Muscle layer of colon (tissue), 2 donors: ENCODE measurements around the gene STK17A.

Experiments
- H3K27ac ChIP-seq: one replicate; pipeline ENCODE4 v1.7.0; 2013; ENCODE audit warnings: low read depth, mild to moderate bottlenecking, low read length, moderate library complexity
- H3K27me3 ChIP-seq, 2 donors: one replicate each; pipeline ENCODE4 v1.7.0; 2013; ENCODE audit warnings: low read length in 2 of 2, mild to moderate bottlenecking in 2 of 2; ENCODE audit not compliant: insufficient read depth in 2 of 2, control insufficient read depth in 1 of 2
- H3K36me3 ChIP-seq: one replicate; pipeline ENCODE4 v1.7.0; 2013; ENCODE audit warnings: mild to moderate bottlenecking, low read length; ENCODE audit not compliant: insufficient read depth
- H3K4me1 ChIP-seq: one replicate; pipeline ENCODE4 v1.7.0; 2013; ENCODE audit warnings: mild to moderate bottlenecking, low read length; ENCODE audit not compliant: insufficient read depth
- H3K4me3 ChIP-seq, 2 donors: one replicate each; pipeline ENCODE4 v1.7.0; 2013; ENCODE audit warnings: low read length in 2 of 2, low read depth in 1 of 2, mild to moderate bottlenecking in 1 of 2, moderate library complexity in 1 of 2
- H3K9ac ChIP-seq: one replicate; pipeline ENCODE4 v1.7.0; 2013; ENCODE audit warnings: low read length
- H3K9me3 ChIP-seq: one replicate; pipeline ENCODE4 v1.7.0; 2013; ENCODE audit warnings: mild to moderate bottlenecking, low read length
- donor health status: abdominal sarcoma.
- donor health status: Adenocarcinoma of cecum.

Gene STK17A

DNA sequence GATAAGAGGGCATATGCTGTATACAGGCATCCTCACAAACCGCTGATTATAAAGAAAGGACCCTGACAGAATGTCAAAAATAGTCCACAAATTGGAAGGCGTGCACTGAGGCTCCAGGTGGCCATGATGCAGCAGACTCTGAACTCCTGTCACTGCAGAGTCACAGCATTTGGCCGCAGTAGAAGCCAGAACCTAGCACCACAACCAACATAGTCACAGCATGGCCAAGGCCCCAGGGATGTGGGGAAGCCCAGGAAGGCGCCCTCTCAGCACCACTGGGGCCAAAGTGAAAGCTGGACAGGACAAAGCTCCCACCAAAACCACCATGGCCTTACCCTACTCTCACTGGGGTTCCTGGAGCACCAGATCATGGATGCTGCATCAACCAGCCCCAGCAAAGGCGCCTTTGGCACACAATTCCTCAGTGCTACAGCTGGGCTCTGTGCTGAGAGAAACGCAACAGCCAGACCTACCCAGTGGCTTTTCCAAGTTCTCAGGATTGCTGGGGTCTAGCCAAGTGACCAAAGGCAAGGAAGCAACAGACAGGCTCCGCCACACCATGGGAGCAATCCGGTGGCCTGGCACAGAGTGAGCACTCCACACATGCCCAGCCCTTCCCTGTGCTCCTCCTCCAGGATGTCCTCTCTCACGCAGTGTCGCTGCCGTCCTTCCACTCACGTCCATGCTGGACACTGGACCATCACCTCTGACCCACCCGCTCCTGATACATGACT, 60.2 kb downstream of the STK17A start:
- H3K9ac ChIP-seq, result no peak overlapping the region
- peaks cover 3% of the 10 kb centered on the region for H3K36me3 ChIP-seq
- H3K4me3 ChIP-seq, result no peak overlapping the region
- H3K27ac ChIP-seq, result no peak overlapping the region
- H3K4me1 ChIP-seq, result peaks cover 38% of the 10 kb centered on the region
- no peaks in the 10 kb centered on the region for H3K9me3 ChIP-seq
- no peaks in the 10 kb centered on the region for H3K27me3 ChIP-seq

- no peaks in the 10 kb centered on the region for H3K27me3 ChIP-seq
- H3K4me1 ChIP-seq, result peaks cover 46% of the 10 kb centered on the region
- H3K4me3 ChIP-seq, result no peak overlapping the region
- no peak overlapping the region for H3K27ac ChIP-seq
- H3K36me3 ChIP-seq, result peaks cover 3% of the 10 kb centered on the region
- H3K9ac ChIP-seq, result no peak overlapping the region
- no peaks in the 10 kb centered on the region for H3K9me3 ChIP-seq
These were observed 60.9 kb downstream of the STK17A start for GRCh38 chr7:43643846-43644245.

- no peak overlapping the region for H3K9ac ChIP-seq
These were observed 62.9 kb downstream of the STK17A start for GRCh38 chr7:43645699-43646226.

GRCh38 chr7:43646603-43647338, 63.9 kb downstream of the STK17A start:
- Histone ChIP-seq H3K4me1 (peaks cover 61% of the 10 kb centered on the region), H3K27me3 (no peaks in the 10 kb centered on the region), H3K4me3 (peak overlapping the region in 1 of 2 donors; percentile 17)

More at GRCh38 chr7:43645699-43646226, 62.9 kb downstream of the STK17A start:
- peaks cover 3% of the 10 kb centered on the region for H3K36me3 ChIP-seq
- peaks cover 51% of the 10 kb centered on the region for H3K4me1 ChIP-seq
- peak overlapping the region in 1 of 2 donors; percentile 17 for H3K4me3 ChIP-seq
- H3K27ac ChIP-seq, result peak overlapping the region; percentile 83
- H3K27me3 ChIP-seq, result no peaks in the 10 kb centered on the region
- no peaks in the 10 kb centered on the region for H3K9me3 ChIP-seq

DNA sequence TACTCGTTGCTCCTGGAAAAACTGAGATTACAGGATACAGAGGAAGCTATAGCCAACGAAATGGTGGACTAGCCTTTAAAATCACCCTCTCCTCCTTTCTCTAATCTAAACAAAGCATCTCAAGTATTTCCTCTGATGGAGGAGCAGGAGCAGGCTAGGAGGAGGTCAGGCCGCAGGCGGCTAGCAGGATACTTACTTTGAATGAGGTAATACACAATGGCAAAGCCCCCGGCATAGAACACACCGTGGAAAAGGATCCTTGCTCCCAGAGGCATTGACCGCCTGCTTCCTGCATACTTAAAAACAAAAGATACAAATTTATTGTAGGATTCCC, 64.4 kb downstream of the STK17A start:
- no peak overlapping the region for H3K9ac ChIP-seq
- H3K4me1 ChIP-seq, result peaks cover 66% of the 10 kb centered on the region
- no peaks in the 10 kb centered on the region for H3K36me3 ChIP-seq
- peak overlapping the region; percentile 83 for H3K27ac ChIP-seq
- H3K4me3 ChIP-seq, result peak overlapping the region in 1 of 2 donors; percentile 17
- H3K9me3 ChIP-seq, result no peaks in the 10 kb centered on the region
- no peaks in the 10 kb centered on the region for H3K27me3 ChIP-seq

More at GRCh38 chr7:43646603-43647338, 63.9 kb downstream of the STK17A start:
- no peaks in the 10 kb centered on the region for H3K9me3 ChIP-seq
- peak overlapping the region; percentile 83 for H3K27ac ChIP-seq
- H3K36me3 ChIP-seq, result no peaks in the 10 kb centered on the region
- peak overlapping the region; percentile 14 for H3K9ac ChIP-seq

DNA sequence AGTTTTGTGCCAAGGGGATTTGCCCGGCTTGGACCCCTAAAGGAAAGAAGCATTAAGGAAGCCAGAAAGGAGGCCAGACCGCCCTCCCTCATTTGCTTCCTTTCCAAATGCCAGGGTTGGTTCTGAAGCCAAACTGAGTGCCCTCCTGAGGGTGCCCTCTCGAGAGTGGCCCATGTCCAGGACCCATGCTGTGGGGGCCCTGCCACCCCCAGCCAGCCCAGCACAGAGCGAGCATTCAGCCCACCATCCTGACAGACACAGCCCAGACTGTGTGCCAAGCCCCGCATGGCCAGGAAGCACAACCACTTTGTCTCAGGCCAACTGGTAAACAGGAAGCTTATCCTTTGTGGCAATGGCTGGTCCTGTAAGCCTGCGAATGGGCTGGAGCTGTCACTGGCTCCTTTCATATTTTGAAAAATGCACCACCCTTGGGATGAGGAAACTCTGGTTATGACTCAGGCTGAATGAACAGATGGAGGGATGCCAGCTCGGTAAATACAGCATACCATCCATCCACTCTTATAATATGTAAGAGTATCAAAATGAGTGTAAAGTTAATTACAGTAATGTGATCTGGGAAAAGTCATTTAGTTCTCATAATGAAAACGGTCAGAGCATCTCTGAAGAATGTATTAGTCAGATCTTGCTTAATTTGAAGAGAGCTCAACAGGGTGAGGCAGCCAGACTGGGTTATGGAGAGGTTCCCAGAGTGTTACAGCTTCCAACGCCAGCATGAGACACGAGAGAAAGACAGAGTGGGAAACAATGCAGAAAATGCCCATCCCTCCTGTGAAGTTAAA, 65.0 kb downstream of the STK17A start:
- H3K27ac ChIP-seq, result peak overlapping the region; percentile 83
- H3K4me1 ChIP-seq, result peaks cover 67% of the 10 kb centered on the region
- no peaks in the 10 kb centered on the region for H3K9me3 ChIP-seq
- no peak overlapping the region for H3K9ac ChIP-seq
- peak overlapping the region in 1 of 2 donors; percentile 17 for H3K4me3 ChIP-seq
- H3K36me3 ChIP-seq, result no peaks in the 10 kb centered on the region
- H3K27me3 ChIP-seq, result no peaks in the 10 kb centered on the region

DNA sequence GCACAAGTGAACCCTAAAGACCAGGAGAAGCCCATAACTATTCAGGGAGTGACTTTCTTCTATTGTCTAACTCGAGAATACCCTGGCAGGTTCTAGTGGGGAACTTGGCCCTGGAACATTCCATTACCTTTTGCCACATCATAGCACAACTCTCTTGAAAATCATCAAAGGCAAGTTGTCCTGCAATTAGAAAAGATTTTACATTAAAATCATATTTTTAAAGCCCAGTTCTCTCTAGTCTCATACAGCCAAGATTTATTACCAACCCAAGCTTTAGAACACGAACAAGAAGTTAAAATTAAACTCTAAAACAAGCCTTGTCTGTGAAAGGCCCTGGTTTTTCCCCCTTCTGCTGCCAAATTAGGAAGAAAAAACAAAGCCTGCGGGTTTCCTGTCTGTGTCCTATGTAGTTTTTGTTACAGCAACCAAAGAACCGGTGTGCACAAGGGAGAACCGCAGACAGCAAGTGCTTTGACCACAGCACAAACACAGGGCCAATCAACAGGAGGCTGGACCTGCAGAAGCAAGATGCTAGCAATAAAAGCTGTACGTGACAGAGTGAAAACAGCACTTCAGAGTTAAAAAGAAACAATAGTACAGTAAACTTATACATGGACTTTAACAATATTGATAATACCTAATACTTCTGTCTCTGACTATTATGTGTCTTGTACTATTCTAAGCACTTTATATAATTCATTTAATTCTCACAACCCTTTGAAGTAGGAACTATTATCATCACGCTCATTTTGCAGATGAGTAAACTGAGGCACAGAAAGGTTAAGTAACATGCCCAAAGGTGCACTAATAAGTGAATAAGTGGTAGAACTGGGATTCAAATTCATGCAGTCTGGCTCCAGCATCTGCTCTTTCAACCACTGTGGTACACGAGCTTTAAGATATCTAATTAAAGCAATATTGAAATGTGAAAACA, 65.8 kb downstream of the STK17A start:
- no peak overlapping the region for H3K4me3 ChIP-seq
- H3K9ac ChIP-seq, result no peak overlapping the region
- H3K4me1 ChIP-seq, result peaks cover 67% of the 10 kb centered on the region

GRCh38 chr7:43649755-43650274, 66.9 kb downstream of the STK17A start:
- Histone ChIP-seq H3K27ac (peak overlapping the region; percentile 27), H3K36me3 (no peaks in the 10 kb centered on the region), H3K9me3 (no peaks in the 10 kb centered on the region), H3K4me1 (peaks cover 67% of the 10 kb centered on the region), H3K4me3 (no peak overlapping the region), H3K9ac (no peak overlapping the region), H3K27me3 (no peaks in the 10 kb centered on the region)

More for the DNA sequence above, 65.8 kb downstream of the STK17A start:
- peak overlapping the region; percentile 83 for H3K27ac ChIP-seq
- no peaks in the 10 kb centered on the region for H3K27me3 ChIP-seq
- no peaks in the 10 kb centered on the region for H3K9me3 ChIP-seq
- H3K36me3 ChIP-seq, result no peaks in the 10 kb centered on the region

DNA sequence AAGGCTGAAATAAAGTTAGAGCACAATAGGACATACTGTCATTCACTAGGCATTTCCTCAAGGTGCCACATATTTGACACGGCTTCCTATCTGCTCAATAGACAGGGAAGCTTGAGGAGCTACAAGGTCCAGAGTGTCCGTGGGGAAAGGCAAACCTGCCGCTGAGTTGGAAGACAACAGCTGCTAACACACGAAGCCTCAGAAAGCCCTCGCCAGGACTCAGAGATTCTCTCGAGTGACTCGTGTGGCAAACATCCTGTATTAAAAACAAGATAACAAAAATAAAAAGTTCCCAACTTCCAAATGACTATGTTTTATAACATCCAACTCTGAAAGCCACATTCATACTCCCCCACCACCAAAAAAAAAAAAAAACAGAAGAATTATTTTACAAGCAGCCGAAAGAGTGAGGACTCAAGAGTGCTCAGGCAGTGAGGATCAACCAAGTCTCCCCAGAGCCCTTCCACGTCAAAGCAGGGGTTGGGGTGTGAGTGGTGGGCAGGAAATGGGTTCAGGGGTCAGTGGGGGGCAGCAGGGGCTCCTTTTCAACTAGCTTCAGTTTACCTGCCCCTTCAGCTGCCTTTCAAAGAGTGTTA, 67.6 kb downstream of the STK17A start:
- Histone ChIP-seq H3K9ac (no peak overlapping the region), H3K27me3 (no peaks in the 10 kb centered on the region), H3K4me3 (no peak overlapping the region), H3K27ac (no peak overlapping the region), H3K9me3 (no peaks in the 10 kb centered on the region), H3K4me1 (peaks cover 67% of the 10 kb centered on the region), H3K36me3 (no peaks in the 10 kb centered on the region)

DNA sequence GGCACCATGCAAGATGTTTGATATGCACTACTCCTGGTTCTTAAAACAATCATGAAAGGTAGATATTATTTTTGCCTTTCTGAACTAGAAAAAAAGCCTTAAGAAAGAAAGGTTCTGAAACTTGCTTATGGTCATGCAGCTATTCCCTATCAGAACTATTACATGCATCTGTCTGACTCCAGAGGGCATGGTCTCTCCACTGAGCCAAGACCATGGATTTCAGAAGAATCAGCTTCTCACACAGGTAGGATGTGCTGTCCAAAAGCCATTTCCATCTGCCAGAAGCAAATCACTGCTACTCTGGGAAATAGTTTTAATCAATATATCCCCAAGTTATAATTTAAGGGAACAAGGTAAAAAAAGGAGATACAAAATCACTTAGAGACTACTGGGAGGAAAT, 69.5 kb downstream of the STK17A start:
- Histone ChIP-seq H3K4me3 (no peak overlapping the region), H3K9me3 (no peaks in the 10 kb centered on the region), H3K4me1 (peaks cover 50% of the 10 kb centered on the region), H3K36me3 (no peaks in the 10 kb centered on the region), H3K9ac (no peak overlapping the region), H3K27me3 (no peaks in the 10 kb centered on the region), H3K27ac (no peak overlapping the region)
